MM.1S (cell line): ENCODE results near the gene RNU1-1.
"Not testable (repeated sequence)": the region's sequence is repeated elsewhere in the genome, so short reads cannot be mapped to it uniquely, and the experiment has no call there.

Experiments
- DNase-seq: peaks from one replicate; pipeline ENCODE4 v3.0.0-alpha.2; 2015
- H2AFZ ChIP-seq: fragments of 300-600 bp; sonication (generic); 2 replicates; pipeline ENCODE4 v1.6.0; 2016; ENCODE audit warnings: antibody characterized with exemption, low read length
- H3F3A ChIP-seq: fragments of 300-600 bp; sonication (generic); 2 replicates; pipeline ENCODE4 v1.6.1; 2016; ENCODE audit warnings: mild to moderate bottlenecking, antibody characterized with exemption, low read length, moderate library complexity, mixed read lengths; ENCODE audit not compliant: insufficient read depth
- H3K27ac ChIP-seq: fragments of 300-600 bp; sonication (generic); 2 replicates; pipeline ENCODE4 v1.5.1; 2016; ENCODE audit warnings: mild to moderate bottlenecking, low read length
- H3K27me3 ChIP-seq: fragments of 300-600 bp; sonication (generic); replicated peaks from 2 replicates; pipeline ENCODE4 v1.6.0; 2016; ENCODE audit warnings: low read length; ENCODE audit not compliant: insufficient read depth
- H3K36me3 ChIP-seq: fragments of 300-600 bp; sonication (generic); replicated peaks from 2 replicates; pipeline ENCODE4 v1.6.1; 2016; ENCODE audit warnings: mild to moderate bottlenecking, low read length, mixed read lengths; ENCODE audit not compliant: insufficient read depth
- H3K4me1 ChIP-seq: fragments of 300-600 bp; sonication (generic); 2 replicates; pipeline ENCODE4 v1.6.1; 2016; ENCODE audit warnings: low read length, mixed read lengths
- H3K4me2 ChIP-seq: fragments of 300-600 bp; sonication (generic); 2 replicates; pipeline ENCODE4 v1.6.0; 2016; ENCODE audit warnings: low read depth, low read length
- H3K4me3 ChIP-seq: fragments of 300-600 bp; sonication (generic); 2 replicates; pipeline ENCODE4 v1.5.1; 2016; ENCODE audit warnings: low read length, mixed read lengths
- H3K79me2 ChIP-seq: fragments of 300-600 bp; sonication (generic); 2 replicates; pipeline ENCODE4 v1.6.1; 2016; ENCODE audit warnings: mixed run types, low read length, mixed read lengths
- H3K9ac ChIP-seq: fragments of 300-600 bp; sonication (generic); 2 replicates; pipeline ENCODE4 v1.6.1; 2016; ENCODE audit warnings: low read length, mixed read lengths
- H3K9me2 ChIP-seq: fragments of 300-600 bp; sonication (generic); replicated peaks from 2 replicates; pipeline ENCODE4 v1.6.1; 2016; ENCODE audit warnings: mild to moderate bottlenecking, low read length, mixed read lengths; ENCODE audit not compliant: insufficient read depth
- H3K9me3 ChIP-seq: fragments of 300-600 bp; sonication (generic); replicated peaks from 2 replicates; pipeline ENCODE4 v1.6.1; 2016; ENCODE audit warnings: mild to moderate bottlenecking, low read length, mixed read lengths; ENCODE audit not compliant: insufficient read depth
- H4K20me1 ChIP-seq: fragments of 300-600 bp; sonication (generic); 2 replicates; pipeline ENCODE4 v1.6.1; 2016; ENCODE audit warnings: mild to moderate bottlenecking, low read length, moderate library complexity, mixed read lengths; ENCODE audit not compliant: insufficient read depth
- CTCF ChIP-seq: fragments of 300-600 bp; sonication (generic); IDR thresholded peaks from 2 replicates; pipeline ENCODE4 v1.5.1; 2016; ENCODE audit warnings: antibody characterized with exemption, low read length, mixed read lengths
- EZH2 ChIP-seq: fragments of 300-600 bp; sonication (generic); optimal IDR thresholded peaks from 2 replicates; pipeline ENCODE3; 2017; ENCODE audit warnings: low read depth, mild to moderate bottlenecking, antibody characterized with exemption, low read length, mixed read lengths
- EZH2phosphoT487 ChIP-seq: fragments of 300-600 bp; sonication (generic); IDR thresholded peaks from 2 replicates; pipeline ENCODE4 v1.6.1; 2018; ENCODE audit warnings: antibody characterized with exemption, low read length

The RNU1-1 gene

GRCh38 chr1:16484931-16485330 is 29.2 kb downstream of the RNU1-1 start:
- DNase-seq, result no peak
- no peaks in the 10 kb centered on the region for H3K36me3 ChIP-seq

GRCh38 chr1:16484501-16484835 is 29.6 kb downstream of the RNU1-1 start:
- Histone ChIP-seq H3K4me2 (no peak overlapping the region), H4K20me1 (no peaks in the 10 kb centered on the region), H3K36me3 (no peaks in the 10 kb centered on the region), H3K27ac (no peak overlapping the region), H3K9ac (no peak overlapping the region), H3K9me2 (no peaks in the 10 kb centered on the region), H3K79me2 (no peaks in the 10 kb centered on the region), H3K4me3 (no peak overlapping the region), H3K27me3 (no peaks in the 10 kb centered on the region), H3F3A (no peaks in the 10 kb centered on the region), H3K9me3 (no peaks in the 10 kb centered on the region), H3K4me1 (no peaks in the 10 kb centered on the region), H2AFZ (no peak overlapping the region)
- TF ChIP-seq EZH2 (no peak), EZH2phosphoT487 (no peak), CTCF (no peak)
- DNase-seq, result no peak

More at GRCh38 chr1:16484931-16485330, 29.2 kb downstream of the RNU1-1 start:
- Histone ChIP-seq H3K4me2 (no peak overlapping the region), H3K79me2 (no peaks in the 10 kb centered on the region), H3K27me3 (no peaks in the 10 kb centered on the region), H3K9me2 (no peaks in the 10 kb centered on the region), H3K9me3 (no peaks in the 10 kb centered on the region), H2AFZ (no peak overlapping the region), H3K27ac (no peak overlapping the region), H4K20me1 (no peaks in the 10 kb centered on the region), H3F3A (no peaks in the 10 kb centered on the region), H3K4me3 (no peak overlapping the region), H3K4me1 (no peaks in the 10 kb centered on the region), H3K9ac (no peak overlapping the region)
- TF ChIP-seq EZH2phosphoT487 (no peak), EZH2 (no peak), CTCF (no peak)

- not testable (repeated sequence) for H3K4me3 ChIP-seq, H3K4me1 ChIP-seq, H4K20me1 ChIP-seq, H3F3A ChIP-seq, H3K4me2 ChIP-seq, H3K79me2 ChIP-seq, H3K9me3 ChIP-seq, H3K9ac ChIP-seq, H3K36me3 ChIP-seq, DNase-seq, H2AFZ ChIP-seq, H3K27me3 ChIP-seq, H3K9me2 ChIP-seq, H3K27ac ChIP-seq
These were observed 30.2 kb downstream of the RNU1-1 start for GRCh38 chr1:16483639-16484500.

GRCh38 chr1:16483146-16483545 is 30.9 kb downstream of the RNU1-1 start:
- not testable (repeated sequence) for H3K9me2 ChIP-seq, DNase-seq, H3K27ac ChIP-seq, H2AFZ ChIP-seq, H3K4me1 ChIP-seq, H3K79me2 ChIP-seq, H4K20me1 ChIP-seq, H3K9ac ChIP-seq, H3K4me2 ChIP-seq, H3K4me3 ChIP-seq, H3F3A ChIP-seq, H3K27me3 ChIP-seq, H3K9me3 ChIP-seq, H3K36me3 ChIP-seq
